Upper lobe of left lung (tissue), 4 donors: Measurements from ENCODE around the gene ARHGAP1.

ENCODE experiments used
- CTCF ChIP-seq, 6 experiments: fragments of 450-650 bp in 4 of 6; fragments of 200-600 bp in 2 of 6; sonication (generic) in 2 of 6; IDR thresholded peaks; one replicate each; pipeline ENCODE4 v1.5.1; 2016 to 2019; ENCODE audit warnings: antibody characterized with exemption in 6 of 6
- EP300 ChIP-seq, 4 donors: sonication (generic); formaldehyde crosslinking; IDR thresholded peaks; one replicate each; pipeline ENCODE4 v1.5.1; 2017; ENCODE audit warnings: antibody characterized with exemption in 4 of 4, control low read depth in 2 of 4
- POLR2AphosphoS5 ChIP-seq, 2 donors: sonication (generic); formaldehyde crosslinking; IDR thresholded peaks; one replicate each; pipeline ENCODE4 v1.5.1; 2017; ENCODE audit warnings: antibody characterized with exemption in 2 of 2

GRCh38 chr11:46745328-46745727 is 44.9 kb upstream of the ARHGAP1 start:
- TF ChIP-seq EP300 (IDR thresholded peaks at IDR 0.05) = no peak
- TF ChIP-seq CTCF (IDR thresholded peaks at IDR 0.05) = no peak
- no peak for TF ChIP-seq POLR2AphosphoS5 (IDR thresholded peaks at IDR 0.05)
